Rectal smooth muscle tissue (tissue), 1 donor: ENCODE data around the gene DDOST.

ENCODE experiments used
- H3K27ac ChIP-seq: one replicate; pipeline ENCODE4 v1.7.0; 2013; ENCODE audit warnings: low read depth, low read length, inconsistent platforms
- H3K27me3 ChIP-seq: one replicate; pipeline ENCODE4 v1.7.0; 2013; ENCODE audit warnings: low read length; ENCODE audit not compliant: control insufficient read depth, insufficient read depth
- H3K36me3 ChIP-seq: one replicate; pipeline ENCODE4 v1.7.0; 2013; ENCODE audit warnings: low read length; ENCODE audit not compliant: control insufficient read depth, insufficient read depth
- H3K4me1 ChIP-seq: one replicate; pipeline ENCODE4 v1.7.0; 2013; ENCODE audit warnings: low read length; ENCODE audit not compliant: control insufficient read depth, insufficient read depth
- H3K4me3 ChIP-seq: one replicate; pipeline ENCODE4 v1.7.0; 2013; ENCODE audit warnings: low read length
- H3K9ac ChIP-seq: one replicate; pipeline ENCODE4 v1.7.0; 2013; ENCODE audit warnings: low read length

The DDOST gene

DNA sequence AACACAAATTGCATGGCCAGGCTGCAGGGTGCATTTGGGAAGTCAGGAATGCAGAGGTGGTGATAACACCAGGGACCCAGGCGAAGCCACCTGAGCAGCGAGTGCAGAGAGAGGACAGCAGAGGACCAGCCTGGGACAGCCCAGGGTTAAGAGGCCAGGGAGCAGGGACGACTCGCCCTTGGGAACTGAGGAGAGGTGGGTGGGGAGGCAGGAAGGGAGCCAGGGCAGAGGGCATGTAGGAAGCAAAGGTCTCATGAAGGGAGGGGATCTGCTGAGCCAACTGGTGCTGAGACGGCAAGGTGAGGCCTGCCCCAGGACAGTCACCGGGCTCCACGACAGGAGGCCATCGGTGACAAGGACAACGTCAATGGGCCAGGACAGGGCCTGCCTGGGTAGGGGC is 40.3 kb upstream of the DDOST start:
- Histone ChIP-seq H3K27ac (no peak overlapping the region), H3K4me3 (no peak overlapping the region), H3K4me1 (peaks cover 10% of the 10 kb centered on the region), H3K27me3 (no peaks in the 10 kb centered on the region), H3K36me3 (no peaks in the 10 kb centered on the region), H3K9ac (no peak overlapping the region)

DNA sequence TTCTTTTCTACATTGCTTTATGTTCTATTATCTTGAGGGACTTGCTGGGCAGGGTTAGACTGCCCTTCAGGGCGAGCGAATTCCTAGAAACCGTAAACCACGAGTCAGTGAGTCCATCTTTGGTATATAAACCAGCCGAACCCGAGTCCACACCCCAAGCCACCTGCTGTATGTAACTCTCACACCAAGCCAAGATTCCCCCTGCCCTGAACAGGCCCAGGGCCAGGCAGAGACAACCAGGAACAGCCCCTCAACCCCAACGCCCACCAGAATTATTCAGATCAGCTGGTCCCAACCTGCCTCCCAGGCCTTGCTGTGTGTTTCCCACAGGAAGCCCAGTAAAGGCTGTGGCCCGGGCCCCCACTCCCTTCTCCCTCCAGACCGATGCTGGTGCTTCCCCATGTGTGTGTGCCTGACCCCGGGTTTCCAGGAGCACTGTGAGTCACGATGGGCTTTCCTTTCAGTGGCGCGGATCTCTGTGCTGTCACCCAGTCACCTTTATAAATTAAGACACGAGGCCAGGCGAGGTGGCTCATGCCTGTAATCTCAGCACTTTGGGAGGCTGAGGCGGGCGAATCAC is 39.6 kb upstream of the DDOST start:
- Histone ChIP-seq H3K9ac (no peak overlapping the region), H3K4me3 (no peak overlapping the region), H3K4me1 (peaks cover 10% of the 10 kb centered on the region), H3K36me3 (no peaks in the 10 kb centered on the region), H3K27ac (no peak overlapping the region), H3K27me3 (no peaks in the 10 kb centered on the region)

DNA sequence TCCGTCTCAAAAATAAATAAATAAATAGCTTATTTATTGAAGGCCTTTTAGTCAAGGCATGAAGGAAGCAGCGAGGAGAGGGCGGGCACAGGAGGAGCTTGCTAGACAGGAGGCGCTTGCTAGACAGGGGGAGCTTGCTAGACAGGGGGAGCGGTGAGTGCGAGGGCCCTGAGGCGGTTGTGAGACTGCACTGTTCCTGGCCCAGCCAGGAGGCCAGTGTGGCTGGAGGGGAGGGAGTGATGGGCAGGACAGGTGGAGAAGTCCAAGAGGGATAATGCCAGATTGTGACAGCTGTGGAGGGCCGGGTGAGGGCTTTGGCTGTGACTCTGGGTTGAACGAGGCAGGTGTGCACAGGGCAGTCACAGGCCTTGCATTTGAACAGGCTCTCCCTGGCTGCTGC is 38.4 kb upstream of the DDOST start:
- Histone ChIP-seq H3K36me3 (no peaks in the 10 kb centered on the region), H3K27ac (no peak overlapping the region), H3K4me1 (peaks cover 10% of the 10 kb centered on the region), H3K9ac (no peak overlapping the region), H3K27me3 (no peaks in the 10 kb centered on the region), H3K4me3 (no peak overlapping the region)

DNA sequence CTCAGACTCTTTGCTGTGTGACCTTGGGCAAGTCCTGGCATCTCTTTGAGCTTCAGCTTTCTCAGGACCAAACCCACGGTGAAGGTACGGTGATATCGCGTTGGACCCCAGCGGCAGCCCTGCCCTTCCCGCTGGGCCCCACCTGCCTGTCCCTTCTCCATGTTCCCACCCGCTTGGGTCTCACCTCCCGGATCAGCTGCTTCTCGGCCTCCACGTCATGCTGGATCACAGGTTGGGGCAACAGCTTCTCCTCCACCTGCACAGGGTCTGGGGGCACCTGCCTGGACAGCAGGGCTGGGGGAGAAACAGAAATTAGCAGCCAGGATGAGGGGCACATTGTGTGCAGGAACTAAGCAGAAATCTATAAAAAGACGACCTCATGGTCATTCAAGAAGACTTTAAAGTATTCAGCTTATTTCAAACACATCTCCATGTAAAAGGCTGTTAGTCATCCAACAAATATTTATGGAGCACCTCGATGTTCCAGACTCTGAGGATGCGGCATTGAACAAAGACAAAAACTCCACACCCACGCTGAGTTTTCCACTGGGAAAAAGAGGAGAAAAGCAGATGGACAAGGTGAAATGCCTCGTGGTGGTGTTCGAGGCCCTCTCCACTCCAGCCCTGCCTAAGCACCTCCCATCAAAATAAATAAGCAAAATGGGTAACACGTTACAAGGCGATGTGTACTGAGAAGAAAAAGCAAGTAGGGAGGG is 37.2 kb upstream of the DDOST start:
- H3K4me3 ChIP-seq: no peak overlapping the region
- no peaks in the 10 kb centered on the region for H3K36me3 ChIP-seq
- H3K27me3 ChIP-seq: no peaks in the 10 kb centered on the region
- no peak overlapping the region for H3K27ac ChIP-seq
- peaks cover 10% of the 10 kb centered on the region for H3K4me1 ChIP-seq
- no peak overlapping the region for H3K9ac ChIP-seq

DNA sequence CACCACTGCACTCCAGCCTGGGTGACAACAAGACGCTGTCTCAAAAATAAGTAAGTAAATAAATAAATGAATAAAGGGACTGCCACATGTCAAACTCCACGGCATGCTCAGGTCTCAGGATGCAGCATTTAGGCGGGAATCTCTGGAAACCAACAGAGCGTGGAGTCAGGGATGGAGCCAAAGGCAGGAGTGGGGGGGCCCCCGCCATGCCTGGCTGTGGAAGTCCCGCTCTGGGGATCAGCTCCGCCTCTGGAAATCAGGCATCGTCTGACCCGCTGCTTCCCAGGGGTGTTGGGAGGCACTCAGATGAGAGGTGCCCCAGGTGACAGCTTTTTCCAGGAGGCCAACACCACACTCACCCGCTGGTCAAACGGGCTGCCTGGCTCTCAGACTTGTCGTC is 36.4 kb upstream of the DDOST start:
- H3K27me3 ChIP-seq: no peaks in the 10 kb centered on the region
- no peak overlapping the region for H3K9ac ChIP-seq
- peaks cover 10% of the 10 kb centered on the region for H3K4me1 ChIP-seq
- H3K36me3 ChIP-seq: no peaks in the 10 kb centered on the region
- peak overlapping the region; percentile 81 for H3K27ac ChIP-seq
- no peak overlapping the region for H3K4me3 ChIP-seq

DNA sequence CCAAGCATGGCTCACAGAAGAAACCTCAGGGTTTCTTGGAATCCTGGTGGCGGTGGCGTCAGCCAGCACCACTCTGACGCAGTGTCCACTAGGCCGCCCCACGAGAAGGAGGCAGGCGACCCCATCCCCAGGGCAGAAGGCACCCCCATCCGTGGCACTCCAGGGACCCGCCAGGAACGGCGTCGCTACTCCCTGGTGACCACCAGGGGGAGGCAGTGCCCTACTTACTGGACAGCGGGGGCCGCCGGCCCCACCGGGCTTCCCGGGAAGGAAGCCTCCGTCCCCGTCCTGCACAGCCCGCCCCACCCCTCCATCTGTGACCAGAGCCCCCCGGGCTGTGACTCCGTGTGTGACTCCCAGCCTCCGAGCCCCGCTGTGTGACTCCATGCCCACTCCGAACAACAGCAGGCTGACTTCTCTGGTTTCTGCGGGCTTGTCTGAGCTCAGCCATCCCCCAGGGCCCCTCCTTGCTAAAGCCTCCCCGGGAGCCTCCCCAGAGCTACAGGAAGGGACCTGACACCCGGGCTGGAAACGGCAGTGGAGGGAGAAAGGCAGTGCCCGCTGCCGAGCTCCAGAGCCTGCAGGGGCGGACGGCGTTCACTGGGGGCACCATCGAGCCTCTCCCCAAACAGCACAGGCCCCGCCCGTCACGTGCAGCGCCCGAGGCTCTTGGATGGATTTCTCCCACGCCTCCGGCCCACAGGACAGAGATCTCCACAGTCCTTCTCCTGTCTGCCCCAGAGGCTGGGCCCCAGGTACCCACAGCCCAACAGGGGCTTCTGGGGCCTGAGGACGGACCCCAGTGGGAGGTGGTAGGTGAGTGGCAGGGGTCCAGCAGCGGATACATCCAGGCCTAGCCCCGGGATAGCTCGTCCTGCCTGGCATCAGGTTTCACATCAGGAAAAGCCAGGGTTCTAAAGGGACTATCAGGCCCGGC is 35.5 kb upstream of the DDOST start:
- no peaks in the 10 kb centered on the region for H3K36me3 ChIP-seq
- H3K4me3 ChIP-seq: peak overlapping the region; percentile 83
- no peak overlapping the region for H3K9ac ChIP-seq
- H3K4me1 ChIP-seq: peaks cover 10% of the 10 kb centered on the region
- no peaks in the 10 kb centered on the region for H3K27me3 ChIP-seq
- H3K27ac ChIP-seq: peak overlapping the region; percentile 81

DNA sequence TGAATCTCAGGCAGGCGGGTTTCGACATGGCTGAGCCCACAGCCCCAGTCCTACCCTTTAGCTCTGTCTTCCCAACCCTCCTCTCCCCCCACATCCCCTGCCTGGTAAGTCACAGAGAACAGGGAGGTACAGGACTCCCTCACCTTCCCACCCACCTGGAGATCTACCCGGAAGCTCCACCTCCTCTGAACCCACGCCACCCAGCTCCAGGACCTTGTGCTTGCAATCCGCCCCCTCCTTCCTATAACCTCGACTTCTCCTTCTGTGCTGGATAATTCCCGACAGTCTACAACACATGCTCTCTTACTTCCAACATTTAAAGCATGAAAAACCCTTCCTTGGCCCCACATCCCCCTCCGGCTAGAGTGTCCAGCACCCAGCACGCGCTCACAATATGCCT is 34.3 kb upstream of the DDOST start:
- H3K27ac ChIP-seq: no peak overlapping the region
- no peak overlapping the region for H3K4me3 ChIP-seq
- H3K36me3 ChIP-seq: no peaks in the 10 kb centered on the region
- H3K9ac ChIP-seq: no peak overlapping the region
- peaks cover 10% of the 10 kb centered on the region for H3K4me1 ChIP-seq
- no peaks in the 10 kb centered on the region for H3K27me3 ChIP-seq

DNA sequence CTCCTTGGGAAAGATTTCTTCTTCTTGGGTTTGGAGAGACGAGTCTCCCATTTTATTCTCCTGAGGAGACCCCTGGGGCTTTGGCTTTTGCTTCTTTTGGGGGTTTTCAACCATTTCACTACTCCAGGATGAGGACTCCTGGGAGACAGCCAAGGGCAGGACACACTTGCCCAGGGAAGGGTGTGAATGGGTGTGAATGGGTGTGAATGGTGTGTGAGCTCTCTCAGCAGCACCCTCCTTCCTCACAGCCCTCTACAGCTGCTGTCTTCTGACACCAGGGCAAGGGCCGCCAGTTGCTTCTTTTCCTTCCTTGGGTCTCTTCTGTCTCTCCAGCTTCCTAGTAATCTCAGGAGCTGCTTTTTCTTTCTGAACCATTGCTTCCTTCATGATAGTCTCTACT is 32.5 kb upstream of the DDOST start:
- Histone ChIP-seq H3K36me3 (no peaks in the 10 kb centered on the region), H3K27me3 (no peaks in the 10 kb centered on the region), H3K4me1 (peaks cover 9% of the 10 kb centered on the region), H3K27ac (no peak overlapping the region), H3K9ac (no peak overlapping the region), H3K4me3 (no peak overlapping the region)

DNA sequence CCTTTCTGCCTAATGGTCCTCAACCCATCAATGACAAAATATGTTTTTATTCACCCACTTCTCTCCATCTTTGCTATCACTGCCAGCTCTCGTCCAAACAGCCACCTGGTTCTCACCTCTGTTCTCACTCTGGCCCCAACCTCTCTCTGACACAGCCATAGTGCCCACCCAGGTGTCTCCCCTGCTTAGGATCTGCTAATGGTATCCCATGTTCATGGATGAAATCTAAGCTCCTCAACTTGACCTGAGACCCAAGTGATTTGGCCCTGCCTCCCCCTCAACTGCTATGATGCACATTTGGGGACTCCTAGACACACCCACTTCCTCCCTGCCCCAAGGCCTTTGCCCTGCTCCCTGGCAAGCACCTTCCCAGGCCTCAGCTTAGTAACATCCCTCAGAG is 30.7 kb upstream of the DDOST start:
- Histone ChIP-seq H3K9ac (no peak overlapping the region), H3K36me3 (no peaks in the 10 kb centered on the region), H3K4me1 (no peaks in the 10 kb centered on the region), H3K4me3 (no peak overlapping the region), H3K27me3 (no peaks in the 10 kb centered on the region), H3K27ac (no peak overlapping the region)

DNA sequence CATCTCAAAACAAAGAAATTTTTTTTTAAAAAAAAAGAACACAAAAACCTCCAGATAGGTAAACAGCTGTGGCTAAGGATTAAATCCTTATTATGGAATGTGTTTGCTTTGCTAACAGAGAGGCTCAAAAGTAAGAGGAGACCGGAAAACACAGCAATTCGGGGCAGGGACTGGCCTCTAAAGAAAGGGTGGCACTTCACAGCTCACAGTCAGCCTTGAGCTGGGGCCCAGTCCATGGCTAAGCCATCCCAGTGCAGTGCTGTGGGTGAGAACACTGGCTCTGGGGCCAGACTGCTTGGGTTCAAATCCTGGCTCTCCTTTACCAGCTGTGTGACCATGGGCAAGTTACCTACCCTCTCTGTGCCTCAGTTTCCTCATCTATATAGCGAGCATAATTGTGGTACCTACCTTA is 28.5 kb upstream of the DDOST start:
- Histone ChIP-seq H3K9ac (no peak overlapping the region), H3K4me3 (no peak overlapping the region), H3K4me1 (no peaks in the 10 kb centered on the region), H3K27ac (no peak overlapping the region), H3K27me3 (no peaks in the 10 kb centered on the region), H3K36me3 (no peaks in the 10 kb centered on the region)

DNA sequence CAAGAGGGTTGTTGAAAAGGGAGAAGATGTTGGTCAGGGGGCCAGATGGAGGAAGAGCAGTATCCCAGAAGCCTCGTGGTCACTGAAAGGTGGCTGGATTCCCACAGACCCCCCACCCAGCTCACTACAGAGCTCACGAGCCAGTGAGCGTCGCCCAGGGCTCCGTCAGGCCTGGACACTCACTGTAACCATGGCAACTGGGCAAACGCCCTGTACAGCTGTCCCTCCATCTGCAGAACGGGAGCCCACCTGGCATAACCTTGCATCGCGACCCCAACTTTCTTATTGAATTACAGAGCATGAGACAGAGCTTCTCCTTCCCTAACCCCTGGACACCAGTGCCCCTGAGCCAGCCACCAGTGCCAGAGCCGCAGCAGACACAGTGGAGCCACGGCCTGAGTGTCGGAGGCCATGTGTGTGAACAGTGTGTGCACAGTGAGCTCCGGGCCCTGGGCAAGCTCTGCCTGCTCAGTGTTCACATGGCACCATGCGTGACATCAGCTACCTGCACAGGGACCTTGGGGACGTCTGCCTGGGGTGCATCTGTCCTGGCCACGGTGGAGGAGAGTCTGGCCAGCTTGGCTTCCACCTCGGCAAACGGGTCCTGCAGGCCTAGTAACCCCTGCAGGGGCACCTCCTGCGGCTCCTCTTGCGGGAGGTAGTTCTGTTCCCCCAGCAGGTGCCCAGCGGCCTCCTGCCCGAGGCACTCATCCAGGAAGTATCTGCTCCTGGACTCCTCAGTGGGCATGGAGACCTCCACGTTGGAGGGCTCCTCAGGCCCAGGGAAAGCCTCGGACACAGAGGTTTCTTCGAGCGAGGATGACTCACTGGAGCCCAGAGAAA is 25.9 kb upstream of the DDOST start:
- no peak overlapping the region for H3K9ac ChIP-seq

DNA sequence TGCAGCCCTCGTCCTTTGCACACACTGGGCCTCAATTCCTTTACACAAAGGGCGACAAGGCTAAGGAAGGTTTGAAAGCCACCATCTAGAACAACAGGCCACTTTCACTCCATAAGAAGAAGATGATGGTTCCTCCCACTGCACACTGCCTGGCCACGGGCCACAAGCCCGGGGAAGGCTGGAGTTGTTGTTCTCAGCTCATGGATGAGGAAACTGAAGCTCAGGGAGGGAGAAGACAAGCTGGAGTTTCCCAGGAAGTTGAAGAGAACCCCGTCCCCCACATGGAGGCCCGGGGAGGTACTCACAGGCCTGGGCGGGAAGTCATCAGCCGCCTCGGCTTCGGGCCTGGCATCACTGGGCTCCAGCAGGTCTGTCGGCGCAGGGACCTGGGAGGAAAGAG is 24.6 kb upstream of the DDOST start:
- no peak overlapping the region for H3K4me3 ChIP-seq
- no peak overlapping the region for H3K9ac ChIP-seq
- H3K36me3 ChIP-seq: no peaks in the 10 kb centered on the region
- H3K27ac ChIP-seq: no peak overlapping the region
- no peaks in the 10 kb centered on the region for H3K27me3 ChIP-seq
- no peaks in the 10 kb centered on the region for H3K4me1 ChIP-seq

More for the DNA sequence above, 25.9 kb upstream of the DDOST start:
- Histone ChIP-seq H3K36me3 (no peaks in the 10 kb centered on the region), H3K27ac (no peak overlapping the region), H3K4me3 (no peak overlapping the region), H3K27me3 (no peaks in the 10 kb centered on the region), H3K4me1 (no peaks in the 10 kb centered on the region)
